PC-9 (cell line): ENCODE data around the gene ACO1. TPM values are rescaled to one million over a fixed set of nuclear protein-coding genes. Genes with fewer than 3 reads are reported as not detected.

Source experiments
- BruUV-seq: library from RNA; stranded (reverse); fragments of 400-500 nt; replicated peaks from 2 replicates; lab custom pipeline; 2021; lab: Mats Ljungman, UMichigan
- CTCF ChIA-PET: fragments of 300-600 bp; sonication (Branson Sonifier 250); formaldehyde crosslinking; loops from one replicate; lab custom pipeline; 2022; ENCODE audit warnings: antibody characterized with exemption; lab: Charles Lee
- POLR2A ChIA-PET: fragments of 300-600 bp; sonication (Branson Sonifier 250); formaldehyde crosslinking; loops from one replicate; lab custom pipeline; 2022; ENCODE audit warnings: antibody characterized with exemption; ENCODE audit not compliant: unreplicated experiment; lab: Charles Lee
- DNase-seq, 2 experiments: peaks; one replicate each; pipeline versions ENCODE4 v3.0.0 to v3.0.0-alpha.2; 2015 to 2022; ENCODE audit warnings: mixed read lengths in 1 of 2
- H2AFZ ChIP-seq: fragments of 200-600 bp; sonication (generic); 2 replicates; pipeline ENCODE4 v1.8.1; 2017; ENCODE audit warnings: antibody characterized with exemption
- H3F3A ChIP-seq: fragments of 200-600 bp; sonication (generic); 2 replicates; pipeline ENCODE4 v1.8.1; 2017; ENCODE audit warnings: antibody characterized with exemption, mild to moderate bottlenecking, low read depth; ENCODE audit not compliant: insufficient read depth
- H3K27ac ChIP-seq: fragments of 200-600 bp; sonication (generic); 2 replicates; pipeline ENCODE4 v1.6.1; 2016; ENCODE audit warnings: mixed run types
- H3K27me3 ChIP-seq: fragments of 200-600 bp; sonication (generic); 2 replicates; pipeline ENCODE4 v1.6.1; 2016; ENCODE audit warnings: low read depth, mixed run types; ENCODE audit not compliant: insufficient read depth
- H3K36me3 ChIP-seq: fragments of 200-600 bp; sonication (generic); 2 replicates; pipeline ENCODE4 v1.6.1; 2016; ENCODE audit warnings: low read depth, mixed run types
- H3K4me1 ChIP-seq: fragments of 200-600 bp; sonication (generic); replicated peaks from 2 replicates; pipeline ENCODE4 v1.6.1; 2016; ENCODE audit warnings: mixed run types; ENCODE audit not compliant: insufficient read depth
- H3K4me2 ChIP-seq: fragments of 200-600 bp; sonication (generic); 2 replicates; pipeline ENCODE4 v1.6.1; 2017; ENCODE audit warnings: mixed run types
- H3K4me3 ChIP-seq: fragments of 200-600 bp; sonication (generic); 2 replicates; pipeline ENCODE4 v1.6.1; 2016; ENCODE audit warnings: mixed run types
- H3K79me2 ChIP-seq: fragments of 200-600 bp; sonication (generic); 2 replicates; pipeline ENCODE4 v1.6.1; 2017; ENCODE audit warnings: low read depth, mixed run types
- H3K9me2 ChIP-seq: fragments of 200-600 bp; sonication (generic); 2 replicates; pipeline ENCODE4 v1.8.1; 2017; ENCODE audit warnings: mild to moderate bottlenecking; ENCODE audit not compliant: insufficient read depth
- H3K9me3 ChIP-seq: fragments of 200-600 bp; sonication (generic); 2 replicates; pipeline ENCODE4 v1.8.1; 2016; ENCODE audit warnings: low read depth; ENCODE audit not compliant: insufficient read depth
- H4K20me1 ChIP-seq: fragments of 200-600 bp; sonication (generic); 2 replicates; pipeline ENCODE4 v1.8.1; 2017; ENCODE audit not compliant: insufficient read depth
- EZH2 ChIP-seq: fragments of 200-600 bp; sonication (generic); IDR thresholded peaks from 2 replicates; pipeline ENCODE4 v1.8.0; 2017; ENCODE audit warnings: antibody characterized with exemption, low read depth
- intact Hi-C: fragments of 100-400 bp; cut with micrococcal nuclease; formaldehyde crosslinking; loops from one replicate; pipeline ENCODE4 v1.10.0; 2022; ENCODE audit not compliant: unreplicated experiment
- total RNA-seq: library from RNA; stranded (reverse); gene quantifications from 2 replicates; pipeline ENCODE4 v1.2.3, GENCODE V29; 2021
- TF ChIP-seq, protein P1 (sequence below): fragments of 200-600 bp; sonication (generic); conservative IDR thresholded peaks from 2 replicates; pipeline ENCODE4 v1.6.1; 2017; ENCODE audit warnings: mixed run types, antibody characterized with exemption, mild to moderate bottlenecking, moderate library complexity

Gene ACO1
- total RNA-seq, 1 experiment from 2014 or later, result 30.2 TPM

DNA sequence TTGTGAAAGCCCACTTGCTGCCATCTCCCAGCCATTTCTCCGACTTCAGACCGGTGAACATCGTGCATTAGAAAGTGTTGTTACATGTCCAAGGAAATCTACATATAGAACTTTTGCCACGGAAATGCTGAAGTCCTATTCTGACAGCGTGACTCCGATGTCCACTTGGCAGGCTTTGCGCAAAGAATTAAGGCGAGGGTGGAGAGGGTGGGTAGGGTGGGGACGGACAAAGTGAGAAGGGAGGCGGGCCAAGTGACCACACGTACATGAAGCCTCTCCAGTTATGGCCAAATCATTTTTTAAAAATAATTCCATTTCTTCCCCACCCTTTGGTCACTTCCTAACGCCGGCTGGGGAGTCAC, 460 bp upstream of the ACO1 start:
- intact Hi-C loops, result loop anchor here (1.0 to 2.0 kb wide), 3 partner anchors 47 to 188 kb away; partner anchors contain the start of gene RIGI
- H3K79me2 ChIP-seq, result no peaks in the 10 kb centered on the region
- H3K27me3 ChIP-seq, result no peaks in the 10 kb centered on the region
- no peaks in the 10 kb centered on the region for H3K9me3 ChIP-seq
- H3K9me2 ChIP-seq, result no peaks in the 10 kb centered on the region
- H3K36me3 ChIP-seq, result no peaks in the 10 kb centered on the region
- no peaks in the 10 kb centered on the region; the same call in 1 of the 2 replicates for H3F3A ChIP-seq
- BruUV-seq, result no TSS peak
- no peaks in the 10 kb centered on the region for H4K20me1 ChIP-seq
- TF ChIP-seq EZH2, result no peak
- TF ChIP-seq, protein P1, sequence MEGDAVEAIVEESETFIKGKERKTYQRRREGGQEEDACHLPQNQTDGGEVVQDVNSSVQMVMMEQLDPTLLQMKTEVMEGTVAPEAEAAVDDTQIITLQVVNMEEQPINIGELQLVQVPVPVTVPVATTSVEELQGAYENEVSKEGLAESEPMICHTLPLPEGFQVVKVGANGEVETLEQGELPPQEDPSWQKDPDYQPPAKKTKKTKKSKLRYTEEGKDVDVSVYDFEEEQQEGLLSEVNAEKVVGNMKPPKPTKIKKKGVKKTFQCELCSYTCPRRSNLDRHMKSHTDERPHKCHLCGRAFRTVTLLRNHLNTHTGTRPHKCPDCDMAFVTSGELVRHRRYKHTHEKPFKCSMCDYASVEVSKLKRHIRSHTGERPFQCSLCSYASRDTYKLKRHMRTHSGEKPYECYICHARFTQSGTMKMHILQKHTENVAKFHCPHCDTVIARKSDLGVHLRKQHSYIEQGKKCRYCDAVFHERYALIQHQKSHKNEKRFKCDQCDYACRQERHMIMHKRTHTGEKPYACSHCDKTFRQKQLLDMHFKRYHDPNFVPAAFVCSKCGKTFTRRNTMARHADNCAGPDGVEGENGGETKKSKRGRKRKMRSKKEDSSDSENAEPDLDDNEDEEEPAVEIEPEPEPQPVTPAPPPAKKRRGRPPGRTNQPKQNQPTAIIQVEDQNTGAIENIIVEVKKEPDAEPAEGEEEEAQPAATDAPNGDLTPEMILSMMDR, result no peak
- no peak overlapping the region for H3K27ac ChIP-seq
- DNase-seq, result peak in 1 of 2 experiments; percentile 2
- no peaks in the 10 kb centered on the region for H3K4me1 ChIP-seq
- H3K4me2 ChIP-seq, result peak overlapping the region; percentile 85
- H2AFZ ChIP-seq, result peak overlapping the region; percentile 66; the same call in 1 of the 2 replicates
- H3K4me3 ChIP-seq, result peak overlapping the region; percentile 84
- POLR2A ChIA-PET, result interaction anchor here (0.5 to 0.7 kb wide), 3 partner anchors 123 to 491 kb away, joined by 3 to 4 read pairs (median 4); no protein-coding TSS in a partner anchor
- CTCF ChIA-PET, result interaction anchor here (1.0 to 1.2 kb wide), 2 partner anchors 142 to 188 kb away, joined by 3 read pairs; partner anchors contain the start of gene RIGI

DNA sequence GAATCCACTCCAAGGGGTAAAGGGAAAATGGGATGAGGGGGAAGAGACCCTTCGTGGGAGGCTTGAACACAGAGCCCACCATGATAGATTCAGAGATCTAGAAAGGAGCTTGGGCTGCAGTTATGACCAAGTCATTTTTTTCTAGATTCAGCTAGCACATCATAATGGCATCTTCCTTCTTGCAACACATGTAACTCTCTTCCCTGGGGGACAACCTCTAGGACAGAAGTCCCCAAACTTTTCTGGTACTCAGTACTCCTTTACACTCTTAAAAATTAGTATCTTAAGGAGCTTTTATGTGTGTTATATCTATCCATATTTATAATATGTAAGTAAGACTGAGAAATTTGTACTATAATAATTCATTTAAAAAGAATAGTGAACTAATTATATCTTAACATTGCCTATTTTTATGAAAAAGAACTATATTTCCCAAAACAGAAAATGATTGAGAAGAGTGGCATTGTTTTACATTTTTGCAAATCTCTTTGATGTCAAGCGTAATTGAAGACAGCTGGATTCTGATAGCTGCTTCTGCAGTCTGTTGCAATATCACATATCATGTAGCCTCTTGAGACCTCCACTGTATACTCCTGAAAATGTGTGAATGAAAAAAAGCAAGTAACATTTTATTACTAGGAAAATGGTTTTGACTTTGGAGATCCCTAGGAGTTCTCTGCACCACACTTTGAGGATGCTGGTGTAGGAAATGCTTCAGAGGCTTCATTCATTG, 875 bp downstream of the ACO1 start:
- peak overlapping the region; percentile 84 for H3K4me3 ChIP-seq
- no peaks in the 10 kb centered on the region for H4K20me1 ChIP-seq
- no peaks in the 10 kb centered on the region for H3K4me1 ChIP-seq
- no peaks in the 10 kb centered on the region for H3K36me3 ChIP-seq
- no TSS peak for BruUV-seq
- H3K9me3 ChIP-seq, result no peaks in the 10 kb centered on the region
- CTCF ChIA-PET, result interaction anchor here (0.6 to 0.8 kb wide), 2 partner anchors 43 to 141 kb away, joined by 3 to 6 read pairs; no protein-coding TSS in a partner anchor
- peak overlapping the region; percentile 93 for H2AFZ ChIP-seq
- no peaks in the 10 kb centered on the region for H3K79me2 ChIP-seq
- H3K27ac ChIP-seq, result no peak overlapping the region
- TF ChIP-seq EZH2, result no peak
- TF ChIP-seq, protein P1, result no peak
- H3K4me2 ChIP-seq, result peak overlapping the region; percentile 85
- H3F3A ChIP-seq, result no peaks in the 10 kb centered on the region
- DNase-seq, result no peak
- POLR2A ChIA-PET, result interaction anchor here (0.7 kb wide), 1 partner anchor 47 kb away, joined by 4 read pairs; no protein-coding TSS in a partner anchor
- H3K27me3 ChIP-seq, result no peaks in the 10 kb centered on the region
- no peaks in the 10 kb centered on the region for H3K9me2 ChIP-seq
- intact Hi-C loops, result loop anchor here (2.0 kb wide), 1 partner anchor 45 kb away; no protein-coding TSS in a partner anchor

DNA sequence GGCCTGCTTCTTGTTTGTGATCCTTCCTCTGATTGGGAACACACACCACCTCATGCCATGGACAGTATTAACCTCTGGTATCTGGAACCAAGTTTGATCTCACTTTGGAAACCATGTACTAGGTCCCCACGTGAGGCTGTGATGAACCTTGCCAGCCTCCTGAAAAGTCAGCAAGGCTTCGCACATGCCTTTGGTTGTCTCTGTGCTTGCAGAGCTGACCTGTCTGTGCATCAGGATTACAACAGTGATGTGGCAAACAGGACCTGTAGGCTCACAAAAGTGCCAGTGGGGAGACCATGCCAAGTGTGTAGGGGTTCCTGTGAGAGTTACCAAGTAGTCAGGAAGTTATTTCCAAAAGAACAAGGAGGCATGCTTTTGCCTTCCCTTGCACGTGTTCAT, 1.4 kb downstream of the ACO1 start:
- no peak overlapping the region for H3K4me3 ChIP-seq

More for the DNA sequence above, 1.4 kb downstream of the ACO1 start:
- TSS peak; percentile 30 for BruUV-seq
- Histone ChIP-seq H3K4me2 (peak overlapping the region; percentile 85), H3K36me3 (no peaks in the 10 kb centered on the region), H3K9me2 (no peaks in the 10 kb centered on the region), H3K27me3 (no peaks in the 10 kb centered on the region), H3K4me1 (no peaks in the 10 kb centered on the region), H4K20me1 (no peaks in the 10 kb centered on the region), H3F3A (no peaks in the 10 kb centered on the region), H3K27ac (no peak overlapping the region), H3K79me2 (no peaks in the 10 kb centered on the region), H2AFZ (no peak overlapping the region), H3K9me3 (no peaks in the 10 kb centered on the region)
- ChIA-PET POLR2A (no interaction called here), CTCF (no interaction called here)
- TF ChIP-seq, protein P1, result no peak
- no peak for TF ChIP-seq EZH2
- intact Hi-C loops, result loop anchor here (2.0 kb wide), 1 partner anchor 45 kb away; no protein-coding TSS in a partner anchor
- DNase-seq, result no peak
